ENCODE measurements around the gene GPRC5A.
A peak's percentile ranks its signal among the peaks of the same experiment; 100 is the strongest.

GPRC5A gene

DNA sequence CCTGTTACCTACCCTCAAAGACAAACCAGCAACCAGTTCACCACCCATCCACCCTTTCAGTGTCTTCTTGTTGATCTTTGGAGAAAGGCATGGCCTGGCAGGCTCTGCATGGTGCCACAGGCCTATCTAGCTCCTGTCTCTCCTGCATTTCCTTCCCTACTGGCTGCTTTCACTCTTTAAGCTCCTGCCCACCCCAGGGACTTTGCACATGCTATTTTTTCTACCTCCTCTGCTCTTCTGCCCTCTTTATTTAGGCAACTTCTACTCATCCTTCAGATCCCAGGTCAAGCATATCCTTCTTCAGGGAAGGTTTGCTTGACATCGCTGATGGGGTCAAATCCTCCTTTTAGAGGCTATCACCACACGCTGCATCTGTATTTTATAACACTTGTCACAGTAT, 27.1 kb upstream of the GPRC5A start:
- TF ChIP-seq CREB1 (IDR thresholded peaks at IDR 0.05; ENCODE audit: low read depth): no peak
- no peak for TF ChIP-seq TCF12 (IDR thresholded peaks at IDR 0.05; ENCODE audit: low read depth)
- no peak for TF ChIP-seq RAD21 (IDR thresholded peaks at IDR 0.05; ENCODE audit: low read depth)
- no peak for TF ChIP-seq EP300 (IDR thresholded peaks at IDR 0.05; ENCODE audit: borderline replicate concordance)
- TF ChIP-seq ZBTB7A (IDR thresholded peaks at IDR 0.05; ENCODE audit: low read depth): no peak
- TF ChIP-seq, protein P1, sequence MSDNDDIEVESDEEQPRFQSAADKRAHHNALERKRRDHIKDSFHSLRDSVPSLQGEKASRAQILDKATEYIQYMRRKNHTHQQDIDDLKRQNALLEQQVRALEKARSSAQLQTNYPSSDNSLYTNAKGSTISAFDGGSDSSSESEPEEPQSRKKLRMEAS (IDR thresholded peaks at IDR 0.05): no peak
- TF ChIP-seq, protein P2, sequence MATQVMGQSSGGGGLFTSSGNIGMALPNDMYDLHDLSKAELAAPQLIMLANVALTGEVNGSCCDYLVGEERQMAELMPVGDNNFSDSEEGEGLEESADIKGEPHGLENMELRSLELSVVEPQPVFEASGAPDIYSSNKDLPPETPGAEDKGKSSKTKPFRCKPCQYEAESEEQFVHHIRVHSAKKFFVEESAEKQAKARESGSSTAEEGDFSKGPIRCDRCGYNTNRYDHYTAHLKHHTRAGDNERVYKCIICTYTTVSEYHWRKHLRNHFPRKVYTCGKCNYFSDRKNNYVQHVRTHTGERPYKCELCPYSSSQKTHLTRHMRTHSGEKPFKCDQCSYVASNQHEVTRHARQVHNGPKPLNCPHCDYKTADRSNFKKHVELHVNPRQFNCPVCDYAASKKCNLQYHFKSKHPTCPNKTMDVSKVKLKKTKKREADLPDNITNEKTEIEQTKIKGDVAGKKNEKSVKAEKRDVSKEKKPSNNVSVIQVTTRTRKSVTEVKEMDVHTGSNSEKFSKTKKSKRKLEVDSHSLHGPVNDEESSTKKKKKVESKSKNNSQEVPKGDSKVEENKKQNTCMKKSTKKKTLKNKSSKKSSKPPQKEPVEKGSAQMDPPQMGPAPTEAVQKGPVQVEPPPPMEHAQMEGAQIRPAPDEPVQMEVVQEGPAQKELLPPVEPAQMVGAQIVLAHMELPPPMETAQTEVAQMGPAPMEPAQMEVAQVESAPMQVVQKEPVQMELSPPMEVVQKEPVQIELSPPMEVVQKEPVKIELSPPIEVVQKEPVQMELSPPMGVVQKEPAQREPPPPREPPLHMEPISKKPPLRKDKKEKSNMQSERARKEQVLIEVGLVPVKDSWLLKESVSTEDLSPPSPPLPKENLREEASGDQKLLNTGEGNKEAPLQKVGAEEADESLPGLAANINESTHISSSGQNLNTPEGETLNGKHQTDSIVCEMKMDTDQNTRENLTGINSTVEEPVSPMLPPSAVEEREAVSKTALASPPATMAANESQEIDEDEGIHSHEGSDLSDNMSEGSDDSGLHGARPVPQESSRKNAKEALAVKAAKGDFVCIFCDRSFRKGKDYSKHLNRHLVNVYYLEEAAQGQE (IDR thresholded peaks at IDR 0.05; ENCODE audit: low read depth): no peak
- TF ChIP-seq FOXM1 (IDR thresholded peaks at IDR 0.05; ENCODE audit: borderline replicate concordance, low read depth): no peak
- no peak for TF ChIP-seq EGR1 (IDR thresholded peaks at IDR 0.05)
- no peak for TF ChIP-seq CEBPB (IDR thresholded peaks at IDR 0.05)
- no peak for TF ChIP-seq TAF1 (IDR thresholded peaks at IDR 0.05; ENCODE audit: low read depth)
- no peak for TF ChIP-seq TEAD4 (IDR thresholded peaks at IDR 0.05)
- TF ChIP-seq, protein P3, sequence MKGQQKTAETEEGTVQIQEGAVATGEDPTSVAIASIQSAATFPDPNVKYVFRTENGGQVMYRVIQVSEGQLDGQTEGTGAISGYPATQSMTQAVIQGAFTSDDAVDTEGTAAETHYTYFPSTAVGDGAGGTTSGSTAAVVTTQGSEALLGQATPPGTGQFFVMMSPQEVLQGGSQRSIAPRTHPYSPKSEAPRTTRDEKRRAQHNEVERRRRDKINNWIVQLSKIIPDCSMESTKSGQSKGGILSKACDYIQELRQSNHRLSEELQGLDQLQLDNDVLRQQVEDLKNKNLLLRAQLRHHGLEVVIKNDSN (IDR thresholded peaks at IDR 0.05): no peak
- TF ChIP-seq NFIC (IDR thresholded peaks at IDR 0.05): no peak
- TF ChIP-seq YY1 (IDR thresholded peaks at IDR 0.05; ENCODE audit: low read depth): no peak

DNA sequence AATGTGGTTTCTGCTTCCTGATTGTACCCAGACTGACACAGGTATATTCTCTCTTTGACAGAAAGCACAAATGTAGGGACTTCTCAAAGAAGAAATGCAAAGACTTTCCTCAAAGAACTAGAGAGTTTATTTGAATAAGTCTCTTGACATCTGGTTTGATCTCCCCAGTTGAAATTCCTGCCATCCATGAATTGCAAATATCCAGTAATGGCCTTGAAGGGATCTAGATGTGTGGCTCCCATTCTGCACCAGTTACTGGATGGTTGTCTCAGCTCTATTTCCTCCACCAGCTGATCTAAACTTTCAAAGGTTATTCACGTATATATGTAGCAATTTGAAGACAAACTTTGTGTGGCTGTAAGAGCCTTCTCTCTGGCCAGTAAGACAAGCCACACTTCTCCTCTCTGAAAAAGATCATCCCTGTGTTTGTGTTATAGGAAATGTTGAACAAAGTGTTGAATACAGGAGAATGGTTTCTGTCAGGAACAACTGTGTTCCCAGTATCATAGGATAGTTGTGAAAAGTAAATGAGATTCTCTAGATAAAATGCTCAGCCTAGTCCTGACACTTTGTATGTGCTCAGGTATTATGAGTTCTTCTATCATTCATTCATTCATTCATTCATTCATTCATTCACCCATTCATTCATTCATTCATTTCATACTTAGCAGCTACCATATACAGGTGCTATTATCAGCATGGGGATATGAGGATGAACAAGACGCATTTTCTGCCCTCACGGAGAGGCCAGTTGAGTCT, 22.7 kb upstream of the GPRC5A start:
- TF ChIP-seq TEAD4 (IDR thresholded peaks at IDR 0.05): no peak
- TF ChIP-seq, protein P3 (IDR thresholded peaks at IDR 0.05): no peak
- TF ChIP-seq, protein P1 (IDR thresholded peaks at IDR 0.05): no peak
- no peak for TF ChIP-seq RAD21 (IDR thresholded peaks at IDR 0.05; ENCODE audit: low read depth)
- TF ChIP-seq YY1 (IDR thresholded peaks at IDR 0.05; ENCODE audit: low read depth): no peak
- TF ChIP-seq EGR1 (IDR thresholded peaks at IDR 0.05): no peak
- TF ChIP-seq FOXM1 (IDR thresholded peaks at IDR 0.05; ENCODE audit: borderline replicate concordance, low read depth): no peak
- no peak for TF ChIP-seq CEBPB (IDR thresholded peaks at IDR 0.05)
- TF ChIP-seq, protein P2 (IDR thresholded peaks at IDR 0.05; ENCODE audit: low read depth): no peak
- TF ChIP-seq ZBTB7A (IDR thresholded peaks at IDR 0.05; ENCODE audit: low read depth): no peak
- no peak for TF ChIP-seq TCF12 (IDR thresholded peaks at IDR 0.05; ENCODE audit: low read depth)
- TF ChIP-seq EP300 (IDR thresholded peaks at IDR 0.05; ENCODE audit: borderline replicate concordance): no peak
- no peak for TF ChIP-seq NFIC (IDR thresholded peaks at IDR 0.05)
- TF ChIP-seq TAF1 (IDR thresholded peaks at IDR 0.05; ENCODE audit: low read depth): no peak

DNA sequence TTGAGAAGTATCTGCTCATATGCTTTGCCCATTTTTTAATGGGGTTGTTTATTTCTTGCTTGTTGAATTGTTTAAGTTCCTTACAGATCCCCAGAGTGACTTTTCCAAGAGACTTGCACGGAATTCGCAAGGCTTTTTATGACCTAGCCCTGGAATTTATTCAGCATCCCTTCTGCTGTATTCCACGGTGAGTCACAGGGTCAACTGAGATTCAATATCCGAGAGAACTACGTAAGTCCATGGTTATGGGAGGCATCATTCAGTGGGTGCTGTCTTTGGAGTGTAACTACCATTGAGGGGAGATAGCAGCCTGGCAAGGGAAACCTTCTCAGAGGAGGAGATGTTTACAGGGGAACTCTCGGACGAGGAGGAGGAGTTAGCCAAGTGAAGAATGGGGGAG, 20.9 kb upstream of the GPRC5A start:
- TF ChIP-seq YY1 (IDR thresholded peaks at IDR 0.05; ENCODE audit: low read depth) (no peak), NFIC (IDR thresholded peaks at IDR 0.05) (peak; percentile 54; the same call in 1 of the 2 replicates), TEAD4 (IDR thresholded peaks at IDR 0.05) (peak; percentile 90), RAD21 (IDR thresholded peaks at IDR 0.05; ENCODE audit: low read depth) (no peak), FOXM1 (IDR thresholded peaks at IDR 0.05; ENCODE audit: borderline replicate concordance, low read depth) (peak; percentile 46; the same call in 1 of the 2 replicates), CREB1 (IDR thresholded peaks at IDR 0.05; ENCODE audit: low read depth) (no peak), TAF1 (IDR thresholded peaks at IDR 0.05; ENCODE audit: low read depth) (no peak), ZBTB7A (IDR thresholded peaks at IDR 0.05; ENCODE audit: low read depth) (no peak), CEBPB (IDR thresholded peaks at IDR 0.05) (no peak), EP300 (IDR thresholded peaks at IDR 0.05; ENCODE audit: borderline replicate concordance) (peak; percentile 82; the same call in 1 of the 2 replicates), EGR1 (IDR thresholded peaks at IDR 0.05) (no peak), TCF12 (IDR thresholded peaks at IDR 0.05; ENCODE audit: low read depth) (peak; percentile 74)
- TF ChIP-seq, protein P3 (IDR thresholded peaks at IDR 0.05): no peak
- TF ChIP-seq, protein P1 (IDR thresholded peaks at IDR 0.05): no peak
- TF ChIP-seq, protein P2 (IDR thresholded peaks at IDR 0.05; ENCODE audit: low read depth): no peak

Measured in Ishikawa (cell line).